Parathyroid adenoma (tissue), 2 donors: ENCODE results near the gene KCNH2.

ENCODE experiments used
- H2AFZ ChIP-seq: fragments of 300-600 bp; sonication (generic); one replicate; pipeline ENCODE4 v1.7.0; 2017; ENCODE audit warnings: antibody characterized with exemption, mild to moderate bottlenecking
- H3K27ac ChIP-seq: fragments of 300-600 bp; sonication (generic); one replicate; pipeline ENCODE4 v1.7.0; 2017
- H3K27me3 ChIP-seq: fragments of 300-600 bp; sonication (generic); one replicate; pipeline ENCODE4 v1.7.0; 2017; ENCODE audit warnings: low read length; ENCODE audit not compliant: control insufficient read depth, insufficient read depth
- H3K36me3 ChIP-seq: fragments of 300-600 bp; sonication (generic); one replicate; pipeline ENCODE4 v1.7.0; 2017; ENCODE audit warnings: low read length; ENCODE audit not compliant: control insufficient read depth, insufficient read depth
- H3K4me1 ChIP-seq: fragments of 300-600 bp; sonication (generic); one replicate; pipeline ENCODE4 v1.7.0; 2017; ENCODE audit warnings: control low read depth
- H3K4me2 ChIP-seq: fragments of 300-600 bp; sonication (generic); one replicate; pipeline ENCODE4 v1.7.0; 2017; ENCODE audit warnings: low read length
- H3K4me3 ChIP-seq: fragments of 300-600 bp; sonication (generic); one replicate; pipeline ENCODE4 v1.7.0; 2017; ENCODE audit warnings: low read depth, low read length
- H3K79me2 ChIP-seq: fragments of 300-600 bp; sonication (generic); one replicate; pipeline ENCODE4 v1.7.0; 2017; ENCODE audit warnings: control low read depth
- H3K9ac ChIP-seq: fragments of 300-600 bp; sonication (generic); one replicate; pipeline ENCODE4 v1.7.0; 2017; ENCODE audit warnings: mild to moderate bottlenecking
- H3K9me3 ChIP-seq: fragments of 300-600 bp; sonication (generic); one replicate; pipeline ENCODE4 v1.7.0; 2017; ENCODE audit warnings: low read length; ENCODE audit not compliant: control insufficient read depth
- TF ChIP-seq, protein P1 (sequence below): fragments of 300-600 bp; sonication (generic); IDR thresholded peaks from one replicate; pipeline ENCODE4 v1.7.0; 2017; ENCODE audit warnings: antibody characterized with exemption, mild to moderate bottlenecking
- donor health status: primary hyperparathyroidism.

Gene KCNH2

DNA sequence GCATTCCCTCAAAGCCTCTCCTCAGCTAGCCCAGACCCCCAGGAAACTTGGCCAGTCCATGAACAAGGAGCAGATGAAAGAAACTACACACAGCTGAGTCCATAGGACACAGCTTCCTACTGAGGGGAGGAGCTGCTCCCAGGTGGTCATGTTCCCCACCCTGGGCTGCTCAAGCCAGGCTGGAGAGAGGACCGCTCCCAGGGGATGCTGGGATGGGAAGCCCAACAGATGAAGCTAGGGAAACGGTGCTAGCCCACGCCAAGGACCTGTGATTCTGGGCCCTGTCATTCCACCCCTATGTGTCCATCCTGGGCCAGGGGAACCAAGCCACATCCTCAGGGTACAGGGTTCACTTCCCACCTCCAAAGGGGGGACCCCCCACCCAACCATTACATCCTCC, 19.0 kb downstream of the KCNH2 start:
- Histone ChIP-seq H3K27ac (no peak overlapping the region), H3K9me3 (no peaks in the 10 kb centered on the region), H3K36me3 (no peaks in the 10 kb centered on the region), H3K27me3 (no peaks in the 10 kb centered on the region), H3K4me1 (peaks cover 4% of the 10 kb centered on the region), H3K4me3 (no peak overlapping the region), H2AFZ (no peak overlapping the region), H3K9ac (no peak overlapping the region), H3K4me2 (no peak overlapping the region), H3K79me2 (peaks cover 25% of the 10 kb centered on the region)
- TF ChIP-seq, protein P1, sequence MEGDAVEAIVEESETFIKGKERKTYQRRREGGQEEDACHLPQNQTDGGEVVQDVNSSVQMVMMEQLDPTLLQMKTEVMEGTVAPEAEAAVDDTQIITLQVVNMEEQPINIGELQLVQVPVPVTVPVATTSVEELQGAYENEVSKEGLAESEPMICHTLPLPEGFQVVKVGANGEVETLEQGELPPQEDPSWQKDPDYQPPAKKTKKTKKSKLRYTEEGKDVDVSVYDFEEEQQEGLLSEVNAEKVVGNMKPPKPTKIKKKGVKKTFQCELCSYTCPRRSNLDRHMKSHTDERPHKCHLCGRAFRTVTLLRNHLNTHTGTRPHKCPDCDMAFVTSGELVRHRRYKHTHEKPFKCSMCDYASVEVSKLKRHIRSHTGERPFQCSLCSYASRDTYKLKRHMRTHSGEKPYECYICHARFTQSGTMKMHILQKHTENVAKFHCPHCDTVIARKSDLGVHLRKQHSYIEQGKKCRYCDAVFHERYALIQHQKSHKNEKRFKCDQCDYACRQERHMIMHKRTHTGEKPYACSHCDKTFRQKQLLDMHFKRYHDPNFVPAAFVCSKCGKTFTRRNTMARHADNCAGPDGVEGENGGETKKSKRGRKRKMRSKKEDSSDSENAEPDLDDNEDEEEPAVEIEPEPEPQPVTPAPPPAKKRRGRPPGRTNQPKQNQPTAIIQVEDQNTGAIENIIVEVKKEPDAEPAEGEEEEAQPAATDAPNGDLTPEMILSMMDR, result no peak

DNA sequence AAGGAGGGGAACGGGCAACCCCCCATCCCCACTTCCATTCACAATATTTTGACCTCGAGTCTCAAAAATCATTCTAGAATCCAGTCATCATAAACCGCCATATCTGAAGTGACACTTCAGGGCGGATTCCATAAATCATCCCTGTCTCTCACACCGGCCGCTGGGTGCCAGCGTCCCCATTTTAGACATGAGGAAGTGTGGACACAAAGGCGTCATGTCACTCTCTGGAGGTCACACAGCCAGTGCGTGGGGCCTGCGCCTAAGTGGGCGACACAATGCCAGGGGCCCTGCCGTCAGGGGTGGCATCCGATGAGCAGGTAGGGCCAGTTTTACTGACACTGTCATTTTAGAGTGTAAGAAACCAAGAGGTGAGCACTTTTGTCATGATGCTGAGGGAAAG, 19.5 kb downstream of the KCNH2 start:
- H3K9ac ChIP-seq, result no peak overlapping the region
- H3K4me1 ChIP-seq, result no peaks in the 10 kb centered on the region

DNA sequence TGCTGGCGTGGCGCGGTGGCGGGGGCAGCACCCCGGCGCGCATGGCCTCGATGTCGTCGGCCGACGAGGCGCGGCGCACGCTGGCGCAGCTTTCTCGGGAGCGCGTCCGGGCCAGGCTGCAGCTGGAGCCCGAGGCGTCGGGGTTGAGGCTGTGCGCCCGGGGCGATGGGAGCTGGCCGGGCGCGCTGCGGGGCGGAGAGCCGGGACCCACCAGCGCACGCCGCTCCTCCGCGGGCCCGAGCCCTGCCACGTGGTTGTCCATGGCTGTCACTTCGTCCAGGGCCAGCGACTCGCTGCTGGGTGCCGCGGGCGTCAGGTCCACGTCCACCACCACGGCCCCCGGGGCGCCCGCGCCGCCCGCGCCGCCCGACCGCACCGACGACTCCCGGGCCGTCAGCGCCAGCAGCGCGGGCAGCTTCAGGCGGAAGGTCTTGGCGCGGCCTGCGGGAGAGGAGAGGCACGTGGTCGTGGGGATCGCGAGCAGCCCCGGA, 20.0 kb downstream of the KCNH2 start:
- Histone ChIP-seq H3K9ac (no peak overlapping the region), H3K4me2 (no peak overlapping the region), H3K36me3 (no peaks in the 10 kb centered on the region), H3K27ac (no peak overlapping the region), H3K79me2 (peaks cover 20% of the 10 kb centered on the region), H3K4me1 (no peaks in the 10 kb centered on the region), H3K9me3 (no peaks in the 10 kb centered on the region), H3K4me3 (no peak overlapping the region), H3K27me3 (no peaks in the 10 kb centered on the region), H2AFZ (no peak overlapping the region)
- TF ChIP-seq, protein P1, result no peak

More for the DNA sequence above, 19.5 kb downstream of the KCNH2 start:
- Histone ChIP-seq H3K9me3 (no peaks in the 10 kb centered on the region), H3K4me2 (no peak overlapping the region), H3K4me3 (no peak overlapping the region), H3K27me3 (no peaks in the 10 kb centered on the region), H2AFZ (no peak overlapping the region), H3K36me3 (no peaks in the 10 kb centered on the region), H3K27ac (no peak overlapping the region), H3K79me2 (peaks cover 22% of the 10 kb centered on the region)
- TF ChIP-seq, protein P1, result no peak

DNA sequence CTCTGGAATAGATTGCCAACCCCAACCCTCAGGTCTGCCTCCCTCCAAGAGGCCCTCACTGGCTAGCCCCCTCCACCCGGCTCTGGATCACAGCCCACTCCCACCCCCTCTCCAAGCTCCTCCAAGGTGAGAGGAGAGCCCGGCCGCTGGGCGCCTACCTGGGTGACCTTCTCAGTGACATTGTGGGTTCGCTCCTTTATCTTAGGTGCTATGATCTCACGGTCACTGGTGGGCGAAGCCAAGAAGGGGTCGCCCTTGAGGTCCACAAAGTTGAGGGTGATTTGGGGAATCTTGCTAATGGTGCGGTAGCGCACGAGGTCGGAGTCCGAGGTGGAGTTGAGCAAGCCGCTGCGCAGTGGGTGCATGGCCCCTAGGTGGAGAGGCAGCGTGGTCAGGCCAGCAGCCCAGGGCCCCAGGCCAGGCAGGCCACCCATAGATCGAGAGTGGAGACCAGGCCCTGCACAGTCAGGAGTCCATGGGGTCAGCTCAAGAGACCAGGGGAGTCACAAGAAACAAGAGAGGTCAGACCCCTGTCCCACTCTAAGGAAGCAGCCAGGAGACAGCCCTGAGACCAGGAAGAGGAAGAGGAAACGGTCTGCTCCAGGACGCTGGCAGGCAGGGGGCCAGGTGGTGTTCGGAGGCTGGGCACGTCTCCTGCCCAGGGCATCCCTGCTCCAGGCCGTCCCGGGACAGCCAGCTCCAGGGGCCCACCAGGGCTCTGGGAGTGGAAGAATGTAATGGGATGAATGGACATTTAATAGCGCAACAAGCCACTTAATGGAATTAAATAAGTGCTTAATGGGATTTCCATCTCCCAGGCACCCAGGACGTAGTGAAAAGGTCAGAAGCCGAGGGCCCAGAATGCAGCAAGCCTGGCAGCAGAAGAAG, 20.7 kb downstream of the KCNH2 start:
- H3K27ac ChIP-seq, result no peak overlapping the region
- peaks cover 12% of the 10 kb centered on the region for H3K79me2 ChIP-seq
- no peaks in the 10 kb centered on the region for H3K4me1 ChIP-seq
- no peaks in the 10 kb centered on the region for H3K9me3 ChIP-seq
- H3K4me3 ChIP-seq, result no peak overlapping the region
- H3K9ac ChIP-seq, result no peak overlapping the region
- no peak overlapping the region for H2AFZ ChIP-seq
- no peaks in the 10 kb centered on the region for H3K36me3 ChIP-seq
- H3K27me3 ChIP-seq, result no peaks in the 10 kb centered on the region
- TF ChIP-seq, protein P1, result no peak
- H3K4me2 ChIP-seq, result no peak overlapping the region
